Endothelial cell of umbilical vein (primary cell): ENCODE results near the gene RALB.

ENCODE experiments used
- POLR2A ChIP-seq: IDR thresholded peaks from 2 replicates; pipeline ENCODE4 v1.6.1; 2012; ENCODE audit warnings: low read depth, mild to moderate bottlenecking, control low read depth, low read length
- POLR2AphosphoS5 ChIP-seq: IDR thresholded peaks from 2 replicates; pipeline ENCODE4 v1.6.1; 2012; ENCODE audit warnings: low read depth, mild to moderate bottlenecking, control low read depth, low read length, moderate library complexity; ENCODE audit not compliant: insufficient read depth
- TF ChIP-seq, protein P1 (sequence below), 2 donors: IDR thresholded peaks; 1 replicate in 1 of 2; 2 replicates in 1 of 2; pipeline ENCODE4 v1.5.1; 2011; ENCODE audit warnings: low read length in 2 of 2, mild to moderate bottlenecking in 2 of 2, moderate library complexity in 2 of 2, control low read depth in 1 of 2, inconsistent platforms in 1 of 2, low read depth in 1 of 2; ENCODE audit not compliant: insufficient read depth in 1 of 2; ENCODE audit errors: extremely low read depth in 1 of 2
- TF ChIP-seq, protein P2 (sequence below): IDR thresholded peaks from 2 replicates; pipeline ENCODE4 v1.6.1; 2011; ENCODE audit not compliant: insufficient read depth, insufficient read length

DNA sequence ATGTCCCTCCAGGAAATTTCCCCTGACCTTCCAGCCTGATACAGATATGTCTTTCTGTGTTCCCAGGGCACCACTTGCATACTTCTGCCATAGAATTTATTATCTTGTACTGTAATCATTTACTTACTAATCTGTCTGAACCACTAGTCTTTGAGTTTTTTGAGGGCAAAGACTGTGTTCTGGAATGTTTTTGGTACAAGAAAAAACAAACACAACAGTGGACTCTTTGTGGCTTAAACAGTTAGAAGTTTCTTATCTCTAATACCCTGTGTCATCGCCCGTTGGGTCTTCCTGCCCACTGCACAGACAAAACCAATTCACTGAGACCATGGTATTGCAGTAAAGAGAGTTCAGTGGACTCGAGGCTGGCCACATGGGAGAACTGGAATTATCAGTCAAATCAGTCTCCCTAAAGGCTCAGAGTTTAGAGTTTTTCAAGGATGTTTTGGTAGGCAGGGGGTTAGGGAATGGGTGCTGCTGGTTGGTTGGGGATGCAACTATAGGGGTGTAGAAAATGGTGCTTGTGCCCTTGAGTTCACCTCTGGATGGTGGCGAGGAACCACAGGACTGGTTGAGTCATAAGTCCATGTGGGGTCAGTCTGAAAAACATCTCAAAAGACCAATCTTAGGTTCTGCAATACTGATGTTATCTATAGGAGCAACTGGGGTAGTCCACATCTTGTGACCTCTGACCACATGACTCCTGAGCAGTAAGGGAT, 20.3 kb downstream of the RALB start:
- TF ChIP-seq, protein P1, sequence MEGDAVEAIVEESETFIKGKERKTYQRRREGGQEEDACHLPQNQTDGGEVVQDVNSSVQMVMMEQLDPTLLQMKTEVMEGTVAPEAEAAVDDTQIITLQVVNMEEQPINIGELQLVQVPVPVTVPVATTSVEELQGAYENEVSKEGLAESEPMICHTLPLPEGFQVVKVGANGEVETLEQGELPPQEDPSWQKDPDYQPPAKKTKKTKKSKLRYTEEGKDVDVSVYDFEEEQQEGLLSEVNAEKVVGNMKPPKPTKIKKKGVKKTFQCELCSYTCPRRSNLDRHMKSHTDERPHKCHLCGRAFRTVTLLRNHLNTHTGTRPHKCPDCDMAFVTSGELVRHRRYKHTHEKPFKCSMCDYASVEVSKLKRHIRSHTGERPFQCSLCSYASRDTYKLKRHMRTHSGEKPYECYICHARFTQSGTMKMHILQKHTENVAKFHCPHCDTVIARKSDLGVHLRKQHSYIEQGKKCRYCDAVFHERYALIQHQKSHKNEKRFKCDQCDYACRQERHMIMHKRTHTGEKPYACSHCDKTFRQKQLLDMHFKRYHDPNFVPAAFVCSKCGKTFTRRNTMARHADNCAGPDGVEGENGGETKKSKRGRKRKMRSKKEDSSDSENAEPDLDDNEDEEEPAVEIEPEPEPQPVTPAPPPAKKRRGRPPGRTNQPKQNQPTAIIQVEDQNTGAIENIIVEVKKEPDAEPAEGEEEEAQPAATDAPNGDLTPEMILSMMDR (IDR thresholded peaks at IDR 0.05; ENCODE audit: extremely low read depth in 1 of 2, insufficient read depth in 1 of 2, low read depth in 1 of 2, low read length in 2 of 2): no peak
- TF ChIP-seq, protein P2, sequence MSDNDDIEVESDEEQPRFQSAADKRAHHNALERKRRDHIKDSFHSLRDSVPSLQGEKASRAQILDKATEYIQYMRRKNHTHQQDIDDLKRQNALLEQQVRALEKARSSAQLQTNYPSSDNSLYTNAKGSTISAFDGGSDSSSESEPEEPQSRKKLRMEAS: no peak
- no peak for TF ChIP-seq POLR2AphosphoS5
- no peak for TF ChIP-seq POLR2A
